Hematopoietic multipotent progenitor cell treated with erythropoietin and hydrocortisone succinate and interleukin-3 and kit ligand, for 15 days (in vitro differentiated cells): ENCODE measurements around the gene INTS13.
A peak's percentile ranks its signal among the peaks of the same experiment; 100 is the strongest.
"Not testable (repeated sequence)": the region's sequence is repeated elsewhere in the genome, so short reads cannot be mapped to it uniquely, and the experiment has no call there.

Experiments
- DNase-seq: peaks from one replicate; pipeline ENCODE4 v3.0.0-alpha.2; 2015; ENCODE audit warnings: low spot score

INTS13 gene

DNA sequence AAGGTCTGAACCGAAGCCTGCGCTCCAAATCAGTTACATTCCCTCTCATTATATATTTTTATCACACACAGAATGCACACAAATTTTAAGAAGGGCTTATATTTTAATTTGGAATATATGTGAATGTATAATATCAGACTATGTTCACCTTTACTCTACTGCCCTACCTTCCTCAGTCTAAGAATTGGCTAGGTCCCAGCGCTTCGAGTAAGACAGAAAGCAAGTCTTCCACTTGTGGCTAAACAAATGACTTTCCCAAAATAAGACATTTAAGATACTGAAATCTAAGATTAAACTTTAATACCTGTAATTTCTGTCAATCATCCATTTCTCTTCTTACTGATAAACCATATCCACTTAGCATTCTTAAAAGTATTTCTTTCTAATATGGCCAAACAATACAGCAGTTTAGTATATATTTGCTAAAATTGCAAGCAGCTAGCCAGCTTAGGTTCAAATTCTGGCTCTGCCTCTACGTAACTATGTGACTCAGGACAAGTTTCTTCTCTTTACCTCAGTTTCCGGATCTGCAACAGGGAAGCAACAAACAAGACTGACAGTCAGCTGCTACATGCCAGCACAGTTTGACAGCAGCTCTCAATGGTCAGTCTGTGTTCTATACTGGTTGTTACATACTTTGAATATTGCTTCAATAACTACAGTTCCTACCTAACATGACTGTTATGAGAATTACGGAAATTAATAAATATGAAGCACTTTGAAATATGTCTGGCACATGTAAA, 2.0 kb downstream of the INTS13 start:
- no peak for DNase-seq

DNA sequence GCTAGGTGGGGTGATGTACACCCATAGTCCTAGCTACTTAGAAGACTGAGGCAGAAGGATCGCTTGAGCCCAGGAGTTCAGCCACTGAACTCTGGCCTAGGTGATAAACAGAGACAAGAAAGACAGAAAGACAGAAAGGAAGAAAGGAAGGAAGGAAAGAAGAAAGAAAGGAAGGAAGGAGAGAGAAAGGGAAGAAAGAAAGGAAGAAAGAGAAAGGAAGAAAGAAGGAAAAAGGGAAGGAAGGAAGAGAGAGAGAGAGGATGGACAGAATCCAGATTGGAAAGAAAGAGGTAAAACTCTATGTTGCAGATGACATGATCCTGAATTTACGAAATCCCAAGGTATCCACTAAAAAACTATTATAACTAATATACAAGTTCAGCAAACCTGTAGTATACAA, 8.2 kb downstream of the INTS13 start:
- DNase-seq, result no peak

DNA sequence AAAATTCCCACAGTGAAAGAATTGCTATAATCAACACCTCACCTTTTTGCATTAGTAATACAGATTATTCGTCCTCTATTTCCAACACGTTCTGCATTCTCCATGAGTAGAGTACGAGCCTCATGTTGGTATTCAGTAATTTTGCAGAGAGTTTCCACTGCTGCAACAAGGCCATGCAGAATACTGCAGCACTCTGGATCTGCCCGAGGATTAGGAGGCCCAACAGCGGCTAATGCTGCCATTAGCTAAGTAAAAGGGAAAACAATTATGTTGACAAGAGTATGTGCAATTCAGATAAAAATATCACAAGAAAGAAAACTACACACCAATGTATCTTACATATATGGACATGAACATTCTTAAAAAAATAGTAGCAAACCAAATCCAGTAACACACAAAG, 9.1 kb downstream of the INTS13 start:
- no peak for DNase-seq

DNA sequence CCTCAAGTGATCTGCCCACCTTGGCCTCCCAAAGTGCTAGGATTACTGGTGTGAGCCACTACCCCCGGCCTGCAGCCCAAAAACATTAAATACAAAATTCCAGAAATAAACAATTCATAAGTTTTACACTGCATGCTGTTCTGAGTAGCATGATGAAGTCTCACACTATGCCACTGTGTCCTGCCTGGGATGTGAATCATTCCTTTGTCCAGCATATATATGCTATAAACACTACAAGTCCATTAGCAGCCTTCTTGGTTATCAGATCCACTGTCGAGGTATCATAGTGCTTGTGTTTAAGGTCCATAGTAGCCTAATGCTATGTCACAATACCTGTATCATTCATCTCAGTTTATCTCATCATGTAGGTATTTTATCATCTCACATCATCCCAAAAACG, 15.9 kb downstream of the INTS13 start:
- no peak for DNase-seq

DNA sequence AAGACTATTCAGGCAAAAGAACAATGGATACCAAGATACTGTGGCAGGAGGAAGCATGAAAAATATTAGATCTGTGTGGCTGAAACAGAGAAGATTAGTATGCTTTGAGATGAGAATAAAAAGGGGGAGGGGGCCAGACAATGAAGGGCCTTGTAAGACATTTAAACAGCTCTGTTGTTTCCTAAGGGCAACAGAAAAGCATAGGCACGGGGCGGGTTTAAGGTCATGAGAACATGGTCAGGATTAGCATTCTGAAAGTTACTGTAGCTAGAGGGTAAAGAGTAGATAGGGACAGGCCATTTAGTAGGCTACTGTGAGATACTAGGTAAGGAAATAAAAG, 18.6 kb downstream of the INTS13 start:
- DNase-seq, result no peak

DNA sequence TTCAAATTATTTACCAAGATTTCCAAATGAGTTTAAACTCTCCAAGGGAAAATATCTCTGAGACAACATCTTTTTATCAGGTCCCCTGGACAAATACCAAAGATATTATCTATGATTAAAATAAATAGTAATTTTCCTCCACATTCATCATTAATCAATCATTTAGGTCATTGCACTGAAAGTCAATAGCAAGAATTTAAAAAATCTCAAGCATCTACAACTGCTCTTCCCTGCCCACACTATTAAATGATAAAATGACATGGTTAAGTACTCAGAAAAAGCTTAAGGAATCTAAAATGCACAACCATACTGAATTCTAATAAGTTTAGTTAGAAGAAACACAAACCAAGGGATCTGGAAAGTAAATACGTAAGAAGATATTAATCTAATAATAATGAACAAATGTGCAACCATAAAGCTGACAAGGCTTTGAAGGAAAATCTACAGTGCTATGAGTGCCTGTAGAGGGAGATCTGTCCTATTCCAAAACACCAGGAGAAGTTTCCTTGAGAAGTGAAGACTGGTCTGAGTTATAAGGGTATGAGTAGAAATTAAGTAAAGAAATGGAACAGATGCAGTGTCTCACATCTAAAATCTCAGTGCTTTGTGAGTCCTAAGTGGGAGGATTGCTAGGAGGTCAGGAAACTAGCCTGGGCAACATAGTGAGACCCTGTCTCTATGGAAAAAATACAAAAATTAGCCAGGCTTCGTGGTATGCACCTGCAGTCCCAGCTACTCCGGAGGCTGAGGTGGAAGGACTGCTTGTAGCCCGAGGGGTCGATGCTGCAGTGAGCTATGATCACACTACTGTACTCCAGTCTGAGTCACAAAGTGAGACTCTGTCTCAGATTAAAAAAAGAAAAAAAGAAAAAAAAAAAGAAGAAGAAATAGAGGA, 19.2 kb downstream of the INTS13 start:
- no peak for DNase-seq

DNA sequence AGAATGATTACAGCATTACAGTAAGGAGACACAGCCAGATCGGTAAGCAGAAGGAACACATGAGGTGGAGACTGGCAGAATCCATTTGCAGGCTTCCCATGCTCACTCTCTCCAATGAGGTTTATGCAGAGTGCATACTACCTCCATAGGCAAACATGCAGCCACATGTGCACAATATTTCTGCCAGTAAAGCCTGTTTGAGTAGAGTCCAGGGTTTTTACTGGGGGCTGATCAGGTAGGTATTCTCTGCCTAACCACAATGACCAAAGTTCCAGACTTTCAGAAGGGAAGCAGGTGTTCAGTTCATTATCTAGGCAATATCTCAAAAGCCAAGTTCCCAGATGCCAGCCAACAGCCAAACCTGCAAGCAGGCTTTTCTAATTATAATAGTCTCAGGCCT, 31.1 kb downstream of the INTS13 start:
- no peak for DNase-seq

DNA sequence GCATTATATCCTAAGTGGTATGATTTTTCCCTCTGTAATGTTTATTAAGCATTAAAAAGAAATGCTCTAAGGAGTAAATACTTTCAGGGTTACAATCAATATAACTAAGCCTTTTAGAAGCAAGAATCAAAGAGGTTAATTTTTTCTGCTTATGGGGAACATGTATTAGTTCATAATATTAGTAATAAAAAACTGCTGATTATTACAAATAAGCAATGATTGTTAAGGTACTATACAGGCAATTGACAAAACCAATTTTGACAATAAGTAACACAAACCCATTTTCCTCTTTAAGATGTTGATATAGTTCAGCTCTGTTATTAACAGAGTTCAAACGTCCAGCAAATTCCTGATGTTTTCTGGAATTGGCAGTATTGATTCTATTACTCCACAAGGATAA, 31.8 kb downstream of the INTS13 start:
- DNase-seq, result no peak

DNA sequence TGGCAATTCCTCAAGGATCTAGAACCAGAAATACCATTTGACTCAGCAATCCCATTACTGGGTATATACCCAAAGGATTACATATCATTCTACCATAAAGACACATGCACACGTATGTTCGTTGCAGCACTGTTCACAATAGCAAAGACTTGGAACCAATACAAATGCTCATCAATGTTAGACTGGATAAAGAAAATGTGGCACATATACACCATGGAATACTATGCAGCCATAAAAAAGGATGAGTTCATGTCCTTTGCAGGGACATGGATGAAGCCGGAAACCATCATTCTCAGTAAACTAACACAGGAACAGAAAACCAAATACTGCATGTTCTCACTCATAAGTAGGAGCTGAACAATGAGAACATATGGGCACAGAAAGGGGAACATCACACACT, 34.4 kb downstream of the INTS13 start:
- DNase-seq, result not testable (repeated sequence)

DNA sequence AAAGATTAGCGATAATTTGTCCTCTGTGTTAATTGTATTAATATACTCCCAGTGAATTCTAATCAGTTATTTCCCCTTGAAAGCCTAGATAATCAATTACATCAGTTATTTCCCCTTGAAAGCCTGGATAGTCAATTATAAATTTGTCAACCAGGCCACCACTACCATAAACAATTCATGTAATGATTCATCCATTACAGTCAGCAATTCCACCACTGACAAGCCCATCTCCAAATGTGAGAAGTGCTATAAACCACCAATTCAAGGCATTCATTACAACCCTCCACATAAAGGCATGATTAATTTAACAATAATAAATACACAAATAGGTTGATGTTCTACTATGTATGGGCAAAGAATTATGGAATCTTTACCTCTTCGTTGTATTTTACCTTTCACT, 40.9 kb downstream of the INTS13 start:
- DNase-seq, result no peak

DNA sequence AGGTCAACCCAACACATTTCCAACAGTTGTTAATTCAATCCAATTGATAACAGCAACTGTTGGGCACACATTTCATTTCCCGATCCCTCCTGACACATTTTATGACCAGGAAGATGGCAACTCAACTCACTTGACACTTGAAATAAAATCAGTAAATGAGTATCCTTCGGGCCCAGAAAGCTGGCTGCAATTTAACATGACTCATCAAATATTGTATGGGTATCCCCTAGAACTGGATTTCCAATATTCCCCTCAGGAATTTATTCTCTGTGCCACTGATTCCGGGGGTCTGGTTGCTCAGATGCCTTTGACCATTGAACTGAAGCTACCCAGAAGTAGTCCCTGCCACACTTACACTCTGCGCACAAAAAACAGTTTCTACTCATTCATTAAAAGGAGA, 42.1 kb downstream of the INTS13 start:
- no peak for DNase-seq

DNA sequence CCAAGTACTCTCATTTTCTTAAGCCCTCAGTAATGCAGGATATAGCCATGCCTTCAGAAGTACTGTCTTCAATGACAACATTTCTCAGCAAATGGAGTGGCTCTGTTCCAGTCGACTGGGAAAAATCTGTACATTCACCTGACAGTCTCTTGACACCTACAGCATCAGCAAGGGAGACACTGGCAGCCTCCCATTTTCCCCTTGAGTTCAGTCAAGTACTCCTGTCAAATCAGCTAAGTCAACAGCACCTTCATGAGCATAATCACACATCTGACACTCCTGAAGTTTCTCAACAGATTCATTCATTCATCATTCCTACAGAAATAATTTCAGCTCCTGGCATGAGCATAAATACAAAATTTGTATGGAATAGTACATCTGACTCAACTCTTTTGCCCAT, 46.1 kb downstream of the INTS13 start:
- no peak for DNase-seq

DNA sequence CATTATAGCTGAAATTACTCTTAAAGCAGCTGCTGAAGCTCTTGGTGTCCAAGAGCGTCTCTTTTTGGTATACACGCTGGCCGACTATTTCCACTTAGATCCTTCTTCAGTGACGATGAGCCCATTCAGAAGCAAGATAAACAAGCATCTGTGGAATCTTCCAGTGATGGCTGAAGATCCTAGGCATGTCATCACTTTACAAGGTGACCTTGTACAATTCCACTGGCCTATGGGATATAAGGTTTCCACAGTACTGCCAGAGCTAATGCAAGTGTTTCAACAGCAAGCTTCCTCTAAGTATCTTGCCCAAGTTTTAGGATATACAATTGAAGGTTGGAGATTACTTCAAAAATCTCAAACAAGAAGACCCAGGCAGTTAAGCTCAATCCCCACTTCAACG, 47.0 kb downstream of the INTS13 start:
- no peak for DNase-seq

DNA sequence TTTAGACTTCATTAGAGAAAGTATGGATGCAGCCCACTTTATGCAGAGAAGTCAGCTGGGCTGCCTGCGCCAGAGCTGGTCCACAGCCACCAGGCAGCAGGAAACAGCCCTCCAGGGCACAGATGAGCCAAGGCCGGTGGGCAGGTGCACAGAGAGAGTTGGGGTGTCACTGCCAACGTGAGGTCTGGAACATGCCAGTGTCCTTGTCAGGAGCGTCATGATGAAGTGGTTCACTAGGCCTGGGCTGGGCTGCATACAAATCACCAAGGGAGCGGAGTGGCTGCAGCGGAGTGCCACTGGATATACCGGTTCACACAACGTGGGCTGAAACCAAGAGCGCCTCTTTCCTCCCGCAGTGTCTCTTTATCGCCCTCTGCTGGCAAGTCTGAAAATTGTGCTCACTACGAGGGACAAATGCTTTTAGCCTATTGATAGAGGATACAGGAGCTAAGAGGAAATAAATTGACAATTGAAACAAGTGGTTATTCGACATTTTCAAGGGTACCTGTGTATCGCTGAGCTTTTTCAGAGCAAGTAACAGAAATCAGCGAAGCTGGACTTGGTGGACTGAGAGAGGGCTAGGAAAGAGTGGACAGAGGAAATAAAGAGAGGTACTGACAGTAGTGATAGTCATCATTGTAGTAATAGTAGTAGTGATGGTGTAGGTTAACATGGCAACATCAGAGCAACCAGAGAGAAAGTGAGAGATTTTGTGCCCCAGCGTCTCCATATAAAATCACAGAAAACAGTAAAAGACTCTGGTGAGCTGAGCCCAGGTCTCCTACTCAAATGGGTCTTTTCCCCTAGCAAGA, 52.8 kb downstream of the INTS13 start:
- peak; percentile 86 for DNase-seq

DNA sequence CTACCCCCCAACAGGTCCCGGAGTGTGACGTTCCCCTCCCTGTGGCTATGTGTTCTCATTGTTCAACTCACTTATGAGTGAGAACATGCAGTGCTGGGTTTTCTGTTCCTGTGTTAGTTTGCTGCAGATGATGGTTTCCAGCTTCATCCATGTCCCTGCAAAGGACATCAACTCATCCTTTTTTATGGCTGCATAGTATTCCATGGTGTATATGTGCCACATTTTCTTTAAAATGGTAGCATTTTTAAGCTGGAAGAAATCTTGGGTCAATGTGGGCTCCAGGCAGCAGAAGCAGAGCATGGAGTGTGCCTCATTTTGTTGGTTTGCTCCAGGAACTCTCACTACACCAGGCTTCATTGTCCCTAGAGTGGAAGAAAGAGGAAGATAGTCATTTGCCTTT, 57.2 kb downstream of the INTS13 start:
- no peak for DNase-seq

DNA sequence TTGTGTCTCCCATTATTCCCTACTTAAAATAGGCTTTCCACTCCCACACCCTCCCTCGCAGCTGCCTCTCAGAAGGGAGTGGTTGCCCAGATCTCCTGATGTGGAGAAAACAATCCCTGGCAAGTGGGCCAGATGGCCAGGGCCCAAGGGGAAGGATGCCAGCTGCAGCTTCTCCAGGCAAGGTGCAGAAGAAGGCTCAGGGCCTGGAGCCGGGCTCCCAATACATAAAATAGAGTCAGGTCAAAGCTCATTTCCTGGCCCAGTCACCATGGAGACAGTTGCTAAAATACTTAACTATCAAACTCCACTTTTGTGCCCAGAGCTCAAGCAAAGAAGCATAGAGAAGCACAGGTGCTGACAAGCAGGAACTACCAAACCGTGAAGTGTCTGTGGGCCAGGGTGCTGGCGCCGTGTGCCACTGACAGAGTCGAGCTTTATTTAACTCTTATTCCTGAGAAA, 59.1 kb downstream of the INTS13 start:
- no peak for DNase-seq

DNA sequence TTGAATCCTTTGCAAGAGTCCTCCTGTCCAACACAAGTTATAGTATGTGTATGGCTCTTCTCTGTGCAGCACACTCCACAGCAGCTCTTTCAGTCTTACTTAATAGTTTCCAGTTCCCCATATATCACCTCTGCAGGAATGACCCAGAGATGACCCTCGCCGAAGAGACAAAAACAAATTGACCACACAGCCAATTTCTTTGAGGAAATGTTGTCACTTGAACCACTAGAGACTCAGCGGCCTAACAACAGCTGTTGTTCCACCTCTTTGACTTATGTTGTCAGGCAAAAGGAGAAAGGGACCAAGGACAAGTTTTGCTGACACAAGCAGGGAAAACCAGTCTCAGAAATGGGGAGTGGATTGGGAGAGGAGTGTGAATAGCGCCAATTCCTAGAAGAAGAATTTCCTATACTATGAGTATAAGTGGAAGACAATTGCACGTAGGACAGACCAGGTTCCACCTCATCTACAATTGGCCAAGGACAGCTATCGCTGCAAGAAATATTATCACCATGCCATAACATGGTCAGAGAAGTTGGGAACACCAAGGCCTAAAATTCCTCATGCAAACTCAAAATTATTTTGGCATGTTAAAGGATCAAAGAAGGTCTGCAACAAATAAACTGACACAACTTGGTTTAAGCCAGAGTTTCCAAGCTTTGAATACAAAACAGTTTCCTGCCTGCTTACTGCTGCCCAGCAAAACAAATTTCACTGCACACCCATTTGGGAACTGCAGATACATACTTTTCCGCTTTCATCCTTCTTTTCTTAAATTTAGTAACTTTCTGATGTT, 63.1 kb downstream of the INTS13 start:
- no peak for DNase-seq

DNA sequence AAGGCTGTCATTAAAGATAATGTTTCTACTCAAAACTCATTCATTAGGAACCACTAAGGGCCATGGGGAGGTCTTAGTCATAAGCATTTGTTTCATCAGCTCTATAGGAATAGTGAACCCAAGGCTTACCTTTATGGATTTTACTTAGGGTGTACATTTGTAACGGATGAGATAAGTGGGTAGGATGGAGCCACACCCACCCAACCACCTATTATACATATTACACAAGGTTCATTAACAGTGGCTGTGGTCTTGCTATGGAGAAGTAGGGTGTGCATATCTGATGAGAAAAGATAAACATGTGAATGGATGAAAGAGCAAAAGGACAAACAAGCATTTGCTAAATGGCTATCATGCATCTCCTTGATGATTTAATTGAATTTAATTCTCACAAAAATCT, 65.2 kb downstream of the INTS13 start:
- DNase-seq, result no peak

DNA sequence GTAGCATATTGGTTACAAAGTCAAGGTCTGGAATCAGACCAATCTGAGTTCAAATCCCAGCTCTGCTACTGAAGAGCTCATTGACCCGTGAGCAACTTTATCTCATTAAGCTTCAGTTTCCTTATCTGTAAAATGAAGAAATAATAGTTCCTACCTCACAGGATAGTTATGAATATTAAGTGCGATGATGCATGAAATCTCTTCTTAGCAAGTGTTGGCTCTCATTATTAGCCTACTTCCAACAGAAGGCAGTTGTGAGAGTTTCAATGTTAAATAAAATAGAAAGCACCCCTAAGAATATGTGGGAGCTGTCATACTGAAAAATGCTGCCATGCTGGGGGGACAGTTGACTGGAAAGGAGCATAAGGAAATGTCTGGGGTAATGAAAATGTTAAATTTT, 65.8 kb downstream of the INTS13 start:
- no peak for DNase-seq

DNA sequence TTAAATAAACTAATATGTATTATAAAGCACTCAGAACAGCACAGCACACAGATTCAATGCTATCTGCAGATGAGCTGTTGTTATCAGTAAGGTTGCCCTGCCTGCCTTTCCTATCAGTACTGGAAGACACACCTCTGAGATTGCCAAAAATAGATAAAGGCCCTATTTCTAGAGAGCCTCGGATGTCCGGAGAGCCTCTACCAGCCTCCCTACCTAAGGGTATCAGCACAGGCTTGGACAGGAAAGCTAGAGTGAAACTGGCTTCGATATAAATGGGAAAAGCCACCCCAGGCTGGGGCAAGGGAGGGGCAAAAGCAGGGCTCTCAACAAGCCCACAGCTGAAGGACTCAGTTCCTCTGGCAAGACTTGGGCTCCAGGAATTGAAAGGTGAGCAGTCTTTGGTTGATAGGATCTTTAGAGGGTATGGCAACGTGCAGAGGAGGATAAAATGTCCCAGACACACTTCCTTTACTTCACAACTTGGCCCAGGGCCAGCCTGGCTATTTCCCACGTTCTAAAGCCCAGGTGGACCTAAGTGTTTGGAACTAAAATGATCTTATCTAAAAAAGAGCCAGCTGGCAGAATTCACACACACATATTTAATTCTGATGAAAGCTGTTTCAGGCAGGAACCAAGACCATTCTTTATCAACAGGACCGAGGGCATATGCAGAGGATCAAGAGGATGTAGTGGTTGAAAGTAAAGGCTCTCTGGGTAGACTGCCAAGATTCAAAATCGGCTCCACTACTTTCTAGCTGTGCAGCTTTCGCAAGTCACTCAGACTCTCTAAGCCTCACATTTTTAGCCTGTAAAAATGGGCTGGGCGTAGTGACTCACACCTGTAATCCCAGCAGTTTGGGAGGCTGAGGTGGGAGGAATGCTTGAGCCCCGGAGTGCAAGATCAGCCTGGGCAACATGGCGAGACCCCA, 67.0 kb downstream of the INTS13 start:
- no peak for DNase-seq
